Measurements from ENCODE around the gene CTR9. TPM values are rescaled to one million over a fixed set of nuclear protein-coding genes. Genes with fewer than 3 reads are reported as not detected.

CTR9 gene
- total RNA-seq: 10 to 100 TPM; 26.9 to 35.0 TPM
- long read RNA-seq, full-length matches to known transcripts: 5 of 36 reads
- long read RNA-seq, partial matches to known transcripts: 28 of 36 reads
- long read RNA-seq, other reads (novel, unspliced or antisense): 3 of 36 reads

DNA sequence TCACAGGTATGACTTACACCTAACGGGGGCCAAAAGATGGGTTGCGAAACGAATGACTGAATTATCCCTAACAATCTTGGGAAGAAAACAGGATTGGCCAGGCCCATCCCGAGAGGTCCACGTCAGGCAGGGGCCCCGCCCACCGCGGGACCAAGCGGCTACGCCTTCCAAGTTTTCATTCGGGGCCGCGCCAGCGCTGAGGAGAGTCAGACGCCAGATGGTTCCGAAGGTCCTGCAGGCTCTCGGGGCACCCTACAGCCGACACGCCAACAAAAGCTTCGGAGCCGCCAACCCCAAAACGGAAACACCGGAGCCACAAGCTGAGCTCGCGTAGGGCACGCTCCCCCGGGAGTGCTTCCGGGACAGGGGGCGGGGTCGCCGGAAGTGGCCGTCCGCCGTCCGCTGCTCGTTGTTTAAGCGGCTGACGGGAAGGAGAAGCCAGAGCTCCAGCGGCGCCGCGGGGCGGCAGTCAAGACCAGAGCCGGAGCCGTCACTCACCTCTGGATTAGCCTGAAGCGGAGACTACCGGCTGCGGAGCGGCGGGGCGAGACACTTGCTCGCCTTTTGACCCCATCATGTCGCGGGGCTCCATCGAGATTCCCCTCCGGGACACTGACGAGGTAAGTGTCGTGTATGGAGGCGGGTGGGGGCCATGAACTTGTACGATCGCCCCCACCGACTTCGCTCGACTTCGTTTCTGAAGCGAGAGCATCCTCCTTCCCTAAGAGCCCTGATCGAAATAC, at the start of gene CTR9:
TSS of gene CTR9 (plus strand) at position 409 of the 743 bp plus-strand sequence. CDS start at position 576, 167 bp downstream.
- intact Hi-C loops (cut with DNase I, micrococcal nuclease): no loop called here
- peak; percentile 93 to 95 for DNase-seq
- ATAC-seq: peak; percentile 95

DNA sequence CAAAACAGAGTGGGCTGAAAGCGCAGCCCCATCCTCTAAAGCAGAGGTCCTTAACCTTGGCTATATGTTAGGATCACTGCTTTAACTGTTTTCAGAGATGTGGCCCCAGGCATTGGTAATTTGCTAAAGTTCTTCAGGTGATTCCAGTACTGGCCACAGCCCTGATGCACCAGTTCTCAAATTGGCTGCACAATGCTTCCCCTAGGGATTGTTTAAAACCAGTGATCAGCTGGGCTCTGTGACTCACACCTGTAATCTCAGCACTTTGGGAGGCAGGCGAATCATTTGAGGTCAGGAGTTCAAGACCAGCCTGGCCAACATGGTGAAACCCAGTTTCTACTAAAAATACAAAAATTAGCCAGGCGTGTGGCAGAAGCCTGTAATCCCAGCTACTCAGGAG, 49.1 kb upstream of the CTR9 start:
- ATAC-seq: no peak
- no peak for DNase-seq
- intact Hi-C loops (cut with DNase I, micrococcal nuclease): no loop called here

DNA sequence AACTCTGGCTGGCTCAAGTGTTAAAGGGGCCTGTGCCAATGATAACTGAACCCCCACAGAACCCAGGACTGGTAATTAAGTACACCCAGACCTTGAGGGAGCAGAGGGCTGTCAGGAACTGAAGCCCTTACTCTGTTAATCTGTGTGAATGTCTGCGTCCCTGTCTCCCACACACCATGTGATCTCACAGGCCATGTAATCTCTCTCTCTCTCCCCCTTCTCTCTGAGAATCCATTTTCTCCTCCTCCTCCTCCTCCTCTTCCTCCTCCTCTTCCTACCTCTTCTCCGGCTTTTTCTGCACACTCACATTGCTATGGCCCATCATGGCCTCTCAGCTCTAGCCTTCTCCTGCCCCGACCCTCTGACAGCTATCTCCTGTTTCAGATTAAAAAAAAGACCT, 42.9 kb upstream of the CTR9 start:
- DNase-seq (no peak), ATAC-seq (no peak)
- intact Hi-C loops (cut with DNase I, micrococcal nuclease): no loop called here

DNA sequence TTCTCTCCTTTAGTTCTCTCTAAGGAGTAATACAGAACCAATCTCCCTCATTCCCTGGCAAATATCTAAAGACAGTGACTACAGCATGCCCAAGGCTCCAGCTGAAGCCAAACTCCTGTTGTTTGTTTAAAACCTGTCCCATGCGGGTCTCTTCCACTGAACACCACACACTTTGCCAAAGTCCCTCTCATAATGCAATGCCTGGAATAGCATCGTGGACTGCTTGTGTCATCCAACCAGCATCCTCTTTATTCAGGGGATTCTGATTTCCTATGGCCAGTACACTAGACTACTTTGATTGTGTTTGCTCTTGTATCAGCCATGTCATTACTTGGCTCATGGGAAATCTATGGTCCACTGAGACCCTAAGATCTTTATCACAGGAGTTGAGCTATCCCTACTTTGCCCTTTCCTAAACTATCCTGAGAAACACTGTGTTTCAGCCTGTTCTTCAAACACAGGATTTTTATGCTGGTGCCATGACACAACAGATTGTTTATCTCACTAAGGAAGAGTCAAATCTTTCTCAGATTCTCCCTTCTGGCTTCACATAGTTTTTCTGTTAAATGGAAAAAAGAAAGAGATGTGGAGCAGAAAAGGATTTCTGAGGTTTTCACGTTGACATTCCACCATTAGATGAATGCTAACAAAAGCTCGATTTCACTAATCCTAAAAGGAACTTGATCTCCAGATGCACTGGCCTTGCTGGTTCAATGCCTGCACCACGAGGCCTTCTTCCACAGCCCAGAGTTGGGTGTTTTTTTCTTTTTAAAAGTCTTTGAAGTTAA, 41.6 kb upstream of the CTR9 start:
- intact Hi-C loops (cut with DNase I, micrococcal nuclease): no loop called here
- no peak for DNase-seq
- no peak for ATAC-seq

DNA sequence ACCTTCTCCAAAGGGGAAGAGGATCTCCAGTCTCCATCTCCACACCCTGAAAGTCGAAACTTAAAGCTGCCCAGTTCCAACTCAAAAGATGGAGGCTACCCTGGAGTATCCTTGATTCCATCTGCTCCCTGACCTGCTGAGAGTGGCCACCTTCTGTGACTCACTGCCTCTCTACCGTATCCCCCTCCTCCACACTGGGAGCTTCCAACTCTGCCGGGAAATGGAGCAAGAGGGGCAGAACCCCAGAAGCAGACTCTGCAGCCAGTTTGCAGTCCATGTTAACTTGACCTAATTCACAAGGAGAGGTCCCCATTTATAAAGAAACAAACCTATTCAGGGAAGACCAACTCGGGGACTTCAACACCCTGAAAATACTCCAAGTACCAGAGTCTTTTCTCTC, 35.5 kb upstream of the CTR9 start:
- no peak for DNase-seq
- intact Hi-C loops (cut with DNase I, micrococcal nuclease): no loop called here
- no peak for ATAC-seq

DNA sequence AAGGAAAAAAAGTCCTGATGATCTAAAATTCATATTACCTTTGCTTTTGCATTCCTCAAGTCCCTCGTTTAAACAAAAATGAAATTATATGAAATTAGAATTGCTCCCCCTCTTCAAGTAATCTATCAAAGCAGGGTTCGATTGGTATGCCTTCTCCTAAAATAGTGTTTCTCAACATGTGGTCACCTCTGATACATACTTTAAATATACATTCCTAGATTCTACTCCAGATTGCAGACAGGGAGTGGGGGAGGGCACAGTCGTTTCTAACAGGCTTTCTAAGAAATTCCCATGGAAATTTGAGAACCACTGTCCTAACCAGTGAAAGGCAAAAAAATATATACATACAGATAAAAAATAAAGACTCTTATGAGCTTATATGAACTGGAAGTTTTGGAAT, 34.9 kb upstream of the CTR9 start:
- ATAC-seq (no peak), DNase-seq (no peak)
- intact Hi-C loops (cut with DNase I, micrococcal nuclease): no loop called here

DNA sequence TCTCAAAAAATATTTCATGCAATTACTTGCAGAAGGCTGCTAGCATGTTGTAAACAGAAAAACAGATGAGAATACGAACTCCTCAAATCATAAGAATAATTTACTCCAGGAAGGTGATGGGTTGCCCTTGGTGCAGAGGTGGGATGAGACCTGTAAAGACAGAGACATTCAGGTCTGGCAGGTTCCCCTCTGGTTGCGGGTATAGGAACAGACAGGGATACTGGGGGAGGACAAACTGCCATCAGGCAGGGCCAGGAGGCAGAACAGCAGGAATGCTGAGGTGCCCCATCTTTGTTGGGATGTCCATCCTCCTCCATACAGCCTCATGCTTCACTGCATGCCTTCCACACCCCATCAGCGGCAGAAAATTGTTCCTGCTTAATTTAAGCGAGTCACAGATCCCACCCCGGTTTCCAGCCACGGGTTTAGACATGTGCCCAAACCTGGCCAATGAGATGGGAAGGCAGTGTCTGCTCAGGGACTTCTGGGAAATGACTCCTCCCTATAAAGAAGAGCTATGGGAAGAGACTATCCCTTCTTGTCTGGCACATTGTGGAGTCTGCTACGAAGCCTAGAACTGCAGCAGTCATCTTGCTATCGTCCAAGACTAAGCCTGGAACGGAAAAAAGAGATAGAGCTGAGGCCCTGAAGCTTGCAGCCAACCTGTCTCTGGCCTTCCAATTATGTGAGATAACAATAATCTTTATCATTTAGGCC, 34.3 kb upstream of the CTR9 start:
- intact Hi-C loops (cut with DNase I, micrococcal nuclease): no loop called here
- no peak for ATAC-seq

DNA sequence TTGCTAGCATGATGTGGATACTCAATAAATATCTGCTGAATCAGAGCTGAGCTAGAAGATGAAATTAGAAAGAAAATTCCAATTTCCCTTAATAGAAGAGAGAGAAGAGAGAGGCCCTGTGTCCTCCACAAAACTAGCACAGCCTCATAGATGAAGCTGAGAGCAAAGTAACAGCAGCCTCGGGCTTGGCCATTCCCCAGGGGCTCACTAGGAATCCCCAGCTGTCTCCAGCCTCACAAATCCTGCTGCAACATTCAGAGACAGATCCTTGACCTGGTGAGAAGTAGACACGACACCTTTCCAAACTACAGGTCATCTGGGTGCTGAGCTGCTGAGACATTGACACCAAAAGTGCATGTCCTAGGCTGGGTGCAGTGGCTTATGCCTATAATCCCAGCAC, 31.4 kb upstream of the CTR9 start:
- intact Hi-C loops (cut with DNase I, micrococcal nuclease): no loop called here
- ATAC-seq: no peak
- no peak for DNase-seq

More for the DNA sequence above, 34.3 kb upstream of the CTR9 start:
- no peak for DNase-seq

DNA sequence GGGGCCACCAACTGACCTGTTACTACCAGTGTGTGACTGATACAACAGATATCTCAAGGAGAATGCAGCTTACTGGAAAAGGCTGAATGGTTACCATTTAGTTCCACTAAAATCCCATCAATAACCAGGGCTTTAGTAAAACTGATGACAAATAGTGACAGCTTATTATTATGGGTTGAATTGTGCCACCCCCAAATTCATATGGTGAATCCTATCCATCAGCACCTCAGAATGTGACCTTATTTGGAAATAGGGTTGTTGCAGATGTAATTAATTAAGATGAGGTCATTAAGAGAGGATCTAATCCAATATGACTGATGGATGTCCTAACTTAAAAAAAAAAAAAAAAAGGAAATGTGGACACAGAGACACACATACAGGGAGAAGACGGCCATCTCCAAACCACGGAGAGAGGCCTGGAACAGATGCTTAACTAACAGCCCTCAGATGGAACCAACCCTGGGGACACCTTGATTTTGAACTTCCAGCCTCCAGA, 30.1 kb upstream of the CTR9 start:
- ATAC-seq: no peak
- intact Hi-C loops (cut with DNase I, micrococcal nuclease): no loop called here
- DNase-seq: no peak

DNA sequence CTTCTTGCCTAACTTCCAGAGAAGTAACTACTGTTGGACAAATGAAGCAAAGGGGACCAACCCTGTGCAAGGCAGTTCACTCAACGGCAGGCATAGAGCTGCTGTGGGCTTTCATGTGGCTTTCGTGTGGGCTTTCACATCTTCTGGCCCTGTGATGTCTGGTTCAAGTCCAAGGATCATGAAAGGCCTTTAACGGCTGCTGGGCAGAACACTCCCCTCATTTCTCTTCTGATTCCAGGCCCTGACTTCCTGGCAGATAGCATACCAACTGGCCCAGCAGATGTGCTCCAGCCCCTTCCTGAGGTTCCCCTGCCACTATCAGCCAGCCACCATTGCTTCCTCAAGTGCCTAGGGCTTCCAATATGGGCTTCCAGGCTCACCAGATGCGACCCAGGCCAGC, 28.7 kb upstream of the CTR9 start:
- no peak for ATAC-seq
- intact Hi-C loops (cut with DNase I, micrococcal nuclease): no loop called here
- no peak for DNase-seq

DNA sequence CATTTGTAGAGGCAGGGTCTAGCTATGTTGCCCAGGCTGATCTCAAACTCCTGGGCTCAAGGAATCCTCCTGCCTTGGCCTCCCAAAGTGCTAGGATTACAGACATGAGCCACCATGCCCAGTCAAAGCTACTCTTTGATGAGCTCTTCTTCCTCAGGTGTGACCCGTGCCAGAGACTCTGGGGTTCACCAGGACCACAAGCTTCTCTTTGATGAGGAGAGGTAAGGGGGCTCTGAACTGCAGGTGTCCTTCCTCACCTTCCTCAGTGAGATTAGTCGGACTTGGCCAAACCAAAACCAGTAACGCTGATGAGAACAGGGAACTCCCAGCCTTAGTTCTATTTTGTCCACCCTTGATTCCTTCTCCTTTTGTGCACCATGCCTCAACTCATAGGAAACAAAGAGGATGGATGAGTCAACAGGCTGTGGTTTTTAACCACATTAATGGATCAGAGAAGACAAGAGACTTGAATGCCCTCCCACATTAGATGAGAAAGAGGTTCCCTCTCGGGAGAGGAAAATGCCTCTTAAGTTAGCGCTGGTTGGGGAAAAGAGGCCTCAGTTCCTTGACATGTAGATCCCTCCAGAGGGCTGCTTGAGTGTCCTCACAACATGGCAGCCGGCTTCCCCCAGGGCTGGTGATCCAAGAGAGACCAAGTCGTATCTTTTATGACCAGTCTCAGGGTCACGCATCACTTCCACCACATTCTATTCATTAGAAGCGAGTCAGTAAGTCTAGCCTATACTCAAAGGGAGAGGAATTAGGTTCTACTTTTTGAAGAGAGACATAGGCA, 25.7 kb upstream of the CTR9 start:
- no peak for DNase-seq
- intact Hi-C loops (cut with DNase I, micrococcal nuclease): no loop called here
- ATAC-seq: no peak

DNA sequence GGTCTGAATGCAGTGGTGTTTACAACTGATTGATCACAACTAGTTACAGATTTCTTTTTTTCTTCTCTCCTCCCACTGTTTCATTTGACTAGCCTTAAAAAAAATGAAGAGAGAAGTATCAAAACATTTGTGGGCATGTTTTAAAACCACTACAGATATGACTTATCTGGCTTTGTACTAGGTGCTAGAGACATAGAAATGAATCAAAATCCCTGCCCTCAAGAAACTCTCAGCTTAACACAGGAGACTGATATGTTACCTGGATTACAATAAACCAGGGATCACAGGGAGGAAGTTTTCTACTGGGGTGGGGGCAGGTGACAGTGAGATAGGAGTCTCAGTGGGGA, 25.2 kb upstream of the CTR9 start:
- no peak for ATAC-seq
- no peak for DNase-seq
- intact Hi-C loops (cut with DNase I, micrococcal nuclease): no loop called here

DNA sequence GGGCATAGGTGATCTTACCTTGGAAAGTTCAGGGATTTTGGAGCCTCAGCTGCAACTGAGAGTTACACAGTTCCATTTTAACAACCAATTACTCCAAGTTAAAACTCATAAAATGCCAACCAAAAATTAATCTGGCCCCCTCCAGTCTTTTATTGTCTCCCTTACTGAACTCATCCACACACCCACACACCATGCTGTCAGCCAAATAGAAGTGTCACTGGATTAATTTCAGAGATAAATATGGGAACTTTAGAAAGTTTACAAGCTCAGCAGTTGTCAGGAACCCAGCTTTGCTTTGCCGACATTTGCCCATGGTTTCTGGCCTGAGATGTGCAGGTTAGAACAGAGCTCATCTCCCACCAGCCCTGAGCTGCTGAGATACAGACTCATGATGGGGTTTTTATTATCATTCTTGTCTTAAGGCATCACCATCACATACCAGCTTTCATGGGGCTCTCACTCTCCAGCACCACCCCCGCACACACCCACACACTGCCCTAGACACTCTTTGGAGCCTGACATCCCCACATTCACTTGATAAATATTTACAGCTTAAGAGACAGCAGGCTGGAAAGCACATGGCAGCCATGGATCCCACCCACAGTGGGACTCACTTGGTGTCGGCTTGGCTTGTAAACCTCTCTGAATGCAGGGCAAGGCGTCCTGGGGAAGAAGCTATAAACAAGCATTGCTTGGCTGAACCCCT, 23.7 kb upstream of the CTR9 start:
- intact Hi-C loops (cut with DNase I, micrococcal nuclease): no loop called here
- ATAC-seq: no peak
- DNase-seq: peak in 1 of 2 donors; percentile 17

DNA sequence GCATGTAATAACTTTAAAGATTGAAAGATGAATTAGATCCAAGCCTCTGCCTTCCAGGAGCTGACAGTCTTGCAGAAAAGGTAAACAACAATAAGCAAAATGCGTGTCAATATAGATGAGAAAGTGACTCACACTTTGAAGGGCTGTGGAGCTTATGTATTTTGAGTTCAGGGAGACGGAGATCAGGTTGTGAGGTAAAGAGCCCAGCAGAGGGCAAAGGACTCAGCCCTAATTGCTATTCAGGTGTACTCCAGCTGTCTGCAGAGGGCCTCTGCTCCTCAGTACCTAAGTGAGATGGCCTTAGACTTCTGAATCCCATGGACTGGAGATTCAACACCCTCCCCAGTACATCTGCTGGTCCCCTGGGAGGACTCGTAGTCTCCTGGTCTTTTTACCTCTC, 22.9 kb upstream of the CTR9 start:
- DNase-seq (no peak), ATAC-seq (no peak)
- intact Hi-C loops (cut with DNase I, micrococcal nuclease): no loop called here

DNA sequence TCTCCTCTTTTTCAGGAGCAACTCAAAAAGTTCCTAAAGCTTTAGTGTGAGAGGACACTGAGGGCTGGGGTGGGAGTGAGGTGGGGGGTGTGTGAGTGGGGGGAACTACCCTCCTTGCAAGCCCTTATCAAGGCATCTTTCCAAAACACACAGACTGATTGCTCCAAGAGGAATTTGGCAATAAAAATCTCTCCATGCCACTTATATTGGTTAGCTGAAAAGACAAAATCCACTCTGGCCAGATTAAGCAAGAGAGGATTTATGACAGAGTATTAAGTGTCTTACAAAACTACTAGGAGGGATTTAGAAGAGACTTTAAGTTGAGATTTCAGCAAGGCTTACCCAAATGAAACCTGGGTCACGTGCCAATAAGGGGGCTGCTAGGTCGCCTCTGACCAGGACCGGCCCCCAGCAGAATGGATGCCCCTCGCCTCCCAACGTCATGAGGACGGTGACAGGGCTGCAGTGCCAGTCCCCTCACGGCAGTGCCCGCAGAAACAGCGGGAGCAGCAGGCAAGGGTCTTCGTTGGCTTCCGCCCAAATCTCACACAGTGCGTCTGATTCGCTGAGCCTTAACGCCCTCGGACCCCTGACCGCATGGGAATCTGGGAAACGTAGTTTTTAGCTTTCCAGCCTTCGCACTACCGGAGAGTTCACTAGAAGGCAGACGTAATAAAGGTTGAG, 22.1 kb upstream of the CTR9 start:
- intact Hi-C loops (cut with DNase I, micrococcal nuclease): no loop called here
- DNase-seq: no peak
- no peak for ATAC-seq

DNA sequence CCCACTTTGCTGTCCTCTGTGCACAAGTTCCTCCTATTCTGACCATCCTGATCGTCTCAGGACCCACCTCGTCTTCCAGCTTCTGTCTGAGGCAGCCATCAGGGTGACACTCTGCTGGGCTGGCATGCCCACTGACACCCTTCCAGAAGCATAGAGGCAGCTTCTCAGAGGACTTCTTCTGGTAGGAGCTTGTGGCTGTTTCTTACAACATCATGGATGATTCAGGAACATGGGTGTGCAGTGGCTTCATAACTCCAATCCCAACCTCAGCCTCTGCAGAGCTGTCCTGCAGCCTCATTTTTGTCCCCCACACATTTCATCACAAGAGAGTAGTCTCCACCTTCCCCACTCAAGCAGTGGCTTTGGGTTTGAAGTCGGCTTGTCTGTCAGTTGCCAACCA, 20.9 kb upstream of the CTR9 start:
- intact Hi-C loops (cut with DNase I, micrococcal nuclease): loop anchor here (5.0 to 10.0 kb wide), 2 partner anchors 108 to 315 kb away; no protein-coding TSS in a partner anchor
- ATAC-seq (no peak), DNase-seq (no peak)

DNA sequence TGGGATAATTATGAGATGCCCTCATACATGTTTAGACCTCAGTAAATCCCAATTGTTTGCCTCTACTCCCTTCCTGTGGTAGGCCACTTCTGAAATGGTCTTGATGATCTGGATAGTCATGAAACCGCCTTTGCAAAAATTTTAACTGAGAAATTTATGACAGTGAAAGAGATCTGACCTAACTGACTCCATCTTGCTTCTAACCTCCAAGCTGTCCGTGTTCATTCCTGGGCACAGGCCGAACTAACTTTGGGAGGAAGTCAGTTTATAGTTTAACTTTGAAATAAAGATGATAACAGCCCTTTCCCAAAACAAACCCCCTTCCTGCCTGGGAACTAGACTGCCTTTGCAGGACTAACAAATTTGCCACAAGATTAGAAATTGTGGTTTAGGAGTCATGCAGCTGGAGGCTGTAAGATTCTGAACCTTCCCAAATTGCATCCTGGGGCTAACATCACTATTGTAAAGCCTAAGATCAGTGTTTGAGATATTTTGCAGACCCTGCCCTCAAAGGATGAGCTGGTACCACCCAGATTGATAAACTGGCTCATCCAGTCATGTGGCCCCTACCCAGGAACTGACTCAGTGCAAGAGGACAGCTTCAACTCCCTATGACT, 19.9 kb upstream of the CTR9 start:
- intact Hi-C loops (cut with DNase I, micrococcal nuclease): loop anchor here (5.0 to 10.0 kb wide), 2 partner anchors 109 to 316 kb away; no protein-coding TSS in a partner anchor
- no peak for ATAC-seq
- DNase-seq: no peak
